GM12878 (cell line): Measurements from ENCODE around the gene ZNF302.
"Not testable (repeated sequence)": the region's sequence is repeated elsewhere in the genome, so short reads cannot be mapped to it uniquely, and the experiment has no call there.

Source experiments
- CEBPB ChIP-seq, 2 experiments: fragments of 150-350 bp in 1 of 2; IDR thresholded peaks; 2 replicates each; pipeline ENCODE4 v1.6.1; 2012 to 2014; ENCODE audit warnings: low read depth in 2 of 2, low read length in 2 of 2, borderline replicate concordance in 1 of 2, inconsistent platforms in 1 of 2
- MTA3 ChIP-seq: IDR thresholded peaks from 2 replicates; pipeline ENCODE4 v1.6.1; 2012; ENCODE audit warnings: low read length, inconsistent platforms, borderline replicate concordance
- MYC ChIP-seq: IDR thresholded peaks from 2 replicates; pipeline ENCODE4 v1.6.1; 2011; ENCODE audit warnings: mild to moderate bottlenecking, low read length, moderate library complexity, inconsistent platforms; ENCODE audit not compliant: insufficient read depth, insufficient replicate concordance, insufficient read length, severe bottlenecking
- NFYB ChIP-seq: IDR thresholded peaks from 2 replicates; pipeline ENCODE4 v1.6.1; 2011; ENCODE audit warnings: low read depth, mild to moderate bottlenecking, low read length, improper control_type of control experiment, moderate library complexity; ENCODE audit not compliant: insufficient read depth
- POLR2AphosphoS5 ChIP-seq: IDR thresholded peaks from 2 replicates; pipeline ENCODE4 v1.6.1; 2011; ENCODE audit warnings: mild to moderate bottlenecking, low read length, inconsistent platforms
- RAD21 ChIP-seq: IDR thresholded peaks from 2 replicates; pipeline ENCODE4 v1.6.1; 2011; ENCODE audit warnings: mild to moderate bottlenecking, low read depth, low read length, moderate library complexity; ENCODE audit not compliant: insufficient read depth
- TF ChIP-seq, protein P1 (sequence below): fragments of 450-650 bp; IDR thresholded peaks from 2 replicates; pipeline ENCODE4 v1.6.1; 2017; ENCODE audit warnings: mild to moderate bottlenecking, low read depth, inconsistent platforms; ENCODE audit not compliant: poor library complexity, severe bottlenecking
- TF ChIP-seq, protein P2 (sequence below), 3 experiments: IDR thresholded peaks in 2 of 3; conservative IDR thresholded peaks in 1 of 3; 2 replicates each; pipeline ENCODE4 v1.5.1; 2011; ENCODE audit warnings: low read depth in 3 of 3, low read length in 3 of 3, mild to moderate bottlenecking in 3 of 3, control low read depth in 2 of 3, moderate library complexity in 2 of 3, inconsistent platforms in 1 of 3, mixed read lengths in 1 of 3; ENCODE audit not compliant: control insufficient read depth in 2 of 3, insufficient read depth in 1 of 3; ENCODE audit errors: extremely low read depth in 1 of 3

GRCh38 chr19:34685266-34685665 is 7.8 kb downstream of the ZNF302 start:
- TF ChIP-seq RAD21; CEBPB (IDR thresholded peaks at IDR 0.05; ENCODE audit: borderline replicate concordance in 1 of 2, low read depth in 2 of 2, low read length in 2 of 2); MYC; POLR2AphosphoS5; MTA3; NFYB: not testable (repeated sequence)
- TF ChIP-seq, protein P1, sequence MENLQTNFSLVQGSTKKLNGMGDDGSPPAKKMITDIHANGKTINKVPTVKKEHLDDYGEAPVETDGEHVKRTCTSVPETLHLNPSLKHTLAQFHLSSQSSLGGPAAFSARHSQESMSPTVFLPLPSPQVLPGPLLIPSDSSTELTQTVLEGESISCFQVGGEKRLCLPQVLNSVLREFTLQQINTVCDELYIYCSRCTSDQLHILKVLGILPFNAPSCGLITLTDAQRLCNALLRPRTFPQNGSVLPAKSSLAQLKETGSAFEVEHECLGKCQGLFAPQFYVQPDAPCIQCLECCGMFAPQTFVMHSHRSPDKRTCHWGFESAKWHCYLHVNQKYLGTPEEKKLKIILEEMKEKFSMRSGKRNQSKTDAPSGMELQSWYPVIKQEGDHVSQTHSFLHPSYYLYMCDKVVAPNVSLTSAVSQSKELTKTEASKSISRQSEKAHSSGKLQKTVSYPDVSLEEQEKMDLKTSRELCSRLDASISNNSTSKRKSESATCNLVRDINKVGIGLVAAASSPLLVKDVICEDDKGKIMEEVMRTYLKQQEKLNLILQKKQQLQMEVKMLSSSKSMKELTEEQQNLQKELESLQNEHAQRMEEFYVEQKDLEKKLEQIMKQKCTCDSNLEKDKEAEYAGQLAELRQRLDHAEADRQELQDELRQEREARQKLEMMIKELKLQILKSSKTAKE: not testable (repeated sequence)
- TF ChIP-seq, protein P2, sequence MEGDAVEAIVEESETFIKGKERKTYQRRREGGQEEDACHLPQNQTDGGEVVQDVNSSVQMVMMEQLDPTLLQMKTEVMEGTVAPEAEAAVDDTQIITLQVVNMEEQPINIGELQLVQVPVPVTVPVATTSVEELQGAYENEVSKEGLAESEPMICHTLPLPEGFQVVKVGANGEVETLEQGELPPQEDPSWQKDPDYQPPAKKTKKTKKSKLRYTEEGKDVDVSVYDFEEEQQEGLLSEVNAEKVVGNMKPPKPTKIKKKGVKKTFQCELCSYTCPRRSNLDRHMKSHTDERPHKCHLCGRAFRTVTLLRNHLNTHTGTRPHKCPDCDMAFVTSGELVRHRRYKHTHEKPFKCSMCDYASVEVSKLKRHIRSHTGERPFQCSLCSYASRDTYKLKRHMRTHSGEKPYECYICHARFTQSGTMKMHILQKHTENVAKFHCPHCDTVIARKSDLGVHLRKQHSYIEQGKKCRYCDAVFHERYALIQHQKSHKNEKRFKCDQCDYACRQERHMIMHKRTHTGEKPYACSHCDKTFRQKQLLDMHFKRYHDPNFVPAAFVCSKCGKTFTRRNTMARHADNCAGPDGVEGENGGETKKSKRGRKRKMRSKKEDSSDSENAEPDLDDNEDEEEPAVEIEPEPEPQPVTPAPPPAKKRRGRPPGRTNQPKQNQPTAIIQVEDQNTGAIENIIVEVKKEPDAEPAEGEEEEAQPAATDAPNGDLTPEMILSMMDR (IDR thresholded peaks at IDR 0.05 in 2 of 3, conservative IDR thresholded peaks at IDR 0.05 in 1 of 3; ENCODE audit: control insufficient read depth in 2 of 3, extremely low read depth in 1 of 3, insufficient read depth in 1 of 3, low read depth in 3 of 3, low read length in 3 of 3): not testable (repeated sequence)
